Left renal pelvis (tissue), 4 donors: ENCODE measurements around the gene CALML4. TPM values are rescaled to one million over a fixed set of nuclear protein-coding genes. Genes with fewer than 3 reads are reported as not detected.
"Not testable (repeated sequence)": the region's sequence is repeated elsewhere in the genome, so short reads cannot be mapped to it uniquely, and the experiment has no call there.

ENCODE experiments used
- DNase-seq, 4 donors: peaks; one replicate each; pipeline ENCODE4 v3.0.0-alpha.2; 2013; ENCODE audit warnings: low read depth in 4 of 4, low spot score in 3 of 4
- polyA plus RNA-seq, 4 donors: library from polyadenylated mRNA; unstranded; fragments of 120-200 nt; gene quantifications; one replicate each; pipeline ENCODE4 v1.2.1, GENCODE V29; 2013; ENCODE audit not compliant: insufficient read length in 4 of 4

The CALML4 gene
- polyA plus RNA-seq, 4 donors = 12.8 to 40.6 (median 30.3) TPM

DNA sequence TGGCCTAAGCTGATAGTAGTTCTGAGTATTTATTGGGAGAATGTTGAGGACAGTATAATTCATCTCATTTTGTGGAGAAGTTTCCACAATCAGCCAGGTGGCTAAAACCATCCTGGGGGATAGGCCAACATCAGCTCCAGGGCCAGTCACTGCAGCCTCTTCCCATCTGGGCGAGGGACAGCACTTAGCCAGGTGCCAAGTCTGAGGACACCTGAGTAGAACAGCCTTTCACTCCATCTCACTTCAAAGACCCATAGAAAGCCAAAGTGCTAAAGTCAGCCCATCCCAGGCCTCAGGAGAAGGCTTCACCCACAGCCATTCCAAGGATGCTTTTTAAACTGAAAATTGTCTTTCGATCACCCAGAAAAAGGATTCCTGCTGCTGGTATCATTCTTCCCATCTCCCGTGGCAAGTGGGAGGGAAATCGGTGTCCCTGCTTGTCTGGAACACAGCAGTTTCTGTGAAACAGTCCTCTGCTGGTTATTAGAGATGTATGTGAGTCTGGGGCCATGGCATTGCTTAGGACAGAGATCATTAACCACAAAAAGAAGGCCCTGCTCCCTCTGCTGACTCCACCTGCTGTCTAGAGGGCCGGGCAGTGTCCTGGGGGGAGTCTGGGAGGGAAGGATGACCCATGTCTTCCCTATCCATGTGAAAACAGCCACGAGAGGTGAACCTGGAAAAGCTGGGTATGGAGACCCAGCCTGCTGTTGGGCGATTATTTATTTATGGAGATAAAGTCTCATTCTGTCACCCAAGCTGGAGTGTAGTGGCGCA is 9.6 kb downstream of the CALML4 start:
- no peak for DNase-seq

DNA sequence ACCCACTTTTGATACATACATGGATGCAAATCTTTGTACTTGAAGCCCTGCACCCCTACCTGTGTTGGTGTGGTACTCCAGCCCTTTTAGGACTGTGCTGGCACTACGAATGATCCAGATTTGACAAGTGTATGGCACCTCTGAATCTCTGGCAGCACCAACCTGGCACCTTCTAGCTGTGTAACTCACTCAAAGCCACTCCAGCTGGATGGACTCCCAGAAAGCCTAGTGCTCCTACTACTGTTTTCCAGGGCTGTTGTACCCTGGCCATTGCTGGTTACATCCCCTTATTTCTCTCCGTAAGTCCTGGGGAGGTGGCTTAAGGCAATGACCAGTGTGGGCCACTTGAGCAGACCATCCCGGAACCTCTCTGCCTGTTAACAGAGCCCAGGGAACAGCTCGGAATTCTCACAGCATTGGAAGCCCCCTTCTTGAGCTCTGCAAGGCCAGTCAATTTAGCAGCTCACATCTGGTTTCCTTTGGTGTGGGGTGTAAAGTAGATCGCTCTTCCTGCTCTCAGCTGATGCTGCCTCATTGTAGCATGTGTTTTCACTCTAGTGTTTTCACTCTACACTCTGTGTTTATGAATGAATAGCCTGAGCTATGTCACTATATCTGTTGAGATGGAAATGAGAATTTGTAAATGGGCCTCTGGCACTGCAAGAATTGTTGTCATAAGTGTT is 12.2 kb downstream of the CALML4 start:
- DNase-seq = no peak

DNA sequence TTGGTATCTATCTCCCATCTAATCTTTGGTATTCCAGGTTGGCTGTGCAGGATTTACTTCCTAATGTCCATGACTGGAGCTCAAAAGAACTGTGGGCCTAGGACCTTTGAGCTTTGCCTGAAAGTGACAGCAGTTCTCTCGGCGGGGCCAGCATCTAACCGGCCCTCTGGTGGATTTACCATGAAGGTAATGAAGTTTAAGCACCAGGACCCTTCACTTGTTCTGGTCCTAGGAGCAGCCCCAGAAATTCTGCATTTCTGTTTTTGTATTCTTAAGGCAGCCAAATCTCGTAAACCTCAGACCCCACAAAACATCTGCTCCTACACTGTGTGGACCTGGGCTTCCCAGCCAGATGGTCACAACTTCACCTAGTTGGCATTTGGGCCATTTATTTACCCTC is 13.0 kb downstream of the CALML4 start:
- DNase-seq = no peak

DNA sequence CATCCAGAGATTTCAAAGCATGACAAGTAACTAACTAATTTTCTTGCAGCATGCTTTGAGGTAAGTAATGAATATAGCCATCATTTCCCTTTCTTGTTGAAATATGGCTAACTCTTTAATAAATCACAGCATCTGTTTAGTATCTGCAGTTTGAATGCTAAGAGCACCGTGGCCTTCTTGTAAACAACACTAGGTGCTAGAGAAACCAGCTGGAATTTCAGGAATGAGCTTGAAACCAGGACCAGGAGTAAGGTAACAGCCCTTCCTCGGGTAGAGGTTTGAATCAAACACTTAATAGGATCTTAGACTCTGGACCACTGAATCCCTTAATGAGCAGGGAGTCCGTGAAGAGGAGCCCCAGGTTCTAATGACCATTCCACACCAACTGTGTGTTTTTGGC is 13.6 kb downstream of the CALML4 start:
- no peak for DNase-seq

DNA sequence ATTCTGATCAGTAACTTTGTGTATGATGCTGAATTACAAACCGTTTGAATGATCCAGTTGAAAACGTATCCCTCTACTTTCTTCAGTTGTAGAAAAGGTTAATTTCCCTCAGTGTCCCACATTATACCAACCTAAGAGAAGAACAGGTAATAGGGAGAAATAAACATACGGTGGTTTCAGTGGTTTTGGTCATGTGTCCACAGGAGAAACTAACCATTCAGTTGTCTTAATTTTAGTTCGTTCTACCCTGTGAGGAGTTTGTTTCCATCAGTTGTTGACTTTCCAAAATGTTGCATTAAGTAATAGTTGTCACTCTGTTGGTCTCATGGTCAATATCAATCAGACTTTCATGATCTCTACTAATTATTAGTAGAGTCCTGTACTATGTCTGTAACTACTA is 15.1 kb downstream of the CALML4 start:
- DNase-seq = no peak

DNA sequence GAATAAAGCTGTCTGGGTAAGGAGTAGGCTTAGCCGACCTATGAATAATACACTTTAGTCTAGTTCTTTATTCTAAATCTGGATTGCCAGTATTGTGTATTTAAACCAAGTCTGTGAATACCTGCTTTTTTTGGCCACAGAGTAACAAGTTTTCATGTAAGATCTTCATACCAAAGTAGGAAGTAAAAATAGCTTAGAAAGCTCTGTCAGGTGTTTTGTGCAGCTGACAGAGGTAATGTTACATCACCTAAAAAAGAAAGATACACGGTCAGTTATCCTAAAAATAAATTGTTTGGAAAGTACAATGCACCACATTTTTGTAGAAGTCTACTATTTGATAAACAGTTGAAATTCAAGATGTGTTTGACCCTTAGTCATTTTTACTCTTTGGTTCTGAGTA is 16.5 kb downstream of the CALML4 start:
- DNase-seq = no peak

DNA sequence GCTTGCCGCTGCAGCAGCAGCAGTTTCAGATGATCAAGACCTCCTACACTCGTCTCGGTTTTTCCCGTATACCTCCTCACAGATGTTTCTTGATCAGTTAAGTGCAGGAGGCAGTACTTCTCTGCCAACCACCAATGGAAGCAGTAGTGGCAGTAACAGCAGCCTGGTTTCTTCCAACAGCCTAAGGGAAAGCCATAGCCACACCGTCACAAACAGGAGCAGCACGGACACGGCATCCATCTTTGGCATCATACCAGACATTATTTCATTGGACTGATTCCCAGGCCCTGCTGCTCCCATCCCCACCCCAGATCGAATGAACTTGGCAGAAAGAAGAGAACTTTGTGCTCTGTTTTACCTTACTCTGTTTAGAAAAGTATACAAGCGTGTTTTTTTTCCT is 17.6 kb downstream of the CALML4 start:
- no peak for DNase-seq

DNA sequence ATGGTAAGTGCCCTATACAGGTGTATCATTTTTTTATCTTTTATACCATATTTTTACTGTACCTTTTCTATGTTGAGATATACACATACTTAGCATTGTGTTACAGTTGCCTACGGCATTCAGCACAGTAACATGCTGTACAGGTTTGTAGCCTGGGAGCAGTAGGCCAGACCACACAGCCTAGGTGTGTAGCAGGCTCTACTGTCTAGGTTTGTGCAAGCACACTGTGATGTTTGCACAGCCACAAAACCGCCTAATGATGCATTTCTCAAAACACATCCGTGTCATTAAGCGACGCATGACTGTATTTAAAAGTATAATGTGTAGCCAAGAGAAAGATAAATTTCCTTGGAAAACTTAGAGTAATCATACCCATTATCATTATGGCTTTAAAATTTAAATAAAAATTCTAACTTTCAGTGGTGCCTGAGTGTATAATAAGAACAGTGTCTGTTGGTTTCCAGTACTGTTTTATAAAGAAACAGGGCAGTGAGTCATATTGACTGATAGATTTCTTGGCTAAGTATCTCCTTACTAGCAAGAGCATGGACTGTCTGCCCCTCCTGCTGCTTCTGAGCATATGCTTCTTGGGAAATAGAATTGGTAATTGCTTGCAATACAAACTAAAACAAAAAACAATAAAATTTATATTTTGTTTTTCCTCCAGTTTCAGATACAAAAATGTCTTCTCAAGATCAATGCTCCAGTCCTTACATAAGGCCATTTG is 18.3 kb downstream of the CALML4 start:
- DNase-seq = no peak

DNA sequence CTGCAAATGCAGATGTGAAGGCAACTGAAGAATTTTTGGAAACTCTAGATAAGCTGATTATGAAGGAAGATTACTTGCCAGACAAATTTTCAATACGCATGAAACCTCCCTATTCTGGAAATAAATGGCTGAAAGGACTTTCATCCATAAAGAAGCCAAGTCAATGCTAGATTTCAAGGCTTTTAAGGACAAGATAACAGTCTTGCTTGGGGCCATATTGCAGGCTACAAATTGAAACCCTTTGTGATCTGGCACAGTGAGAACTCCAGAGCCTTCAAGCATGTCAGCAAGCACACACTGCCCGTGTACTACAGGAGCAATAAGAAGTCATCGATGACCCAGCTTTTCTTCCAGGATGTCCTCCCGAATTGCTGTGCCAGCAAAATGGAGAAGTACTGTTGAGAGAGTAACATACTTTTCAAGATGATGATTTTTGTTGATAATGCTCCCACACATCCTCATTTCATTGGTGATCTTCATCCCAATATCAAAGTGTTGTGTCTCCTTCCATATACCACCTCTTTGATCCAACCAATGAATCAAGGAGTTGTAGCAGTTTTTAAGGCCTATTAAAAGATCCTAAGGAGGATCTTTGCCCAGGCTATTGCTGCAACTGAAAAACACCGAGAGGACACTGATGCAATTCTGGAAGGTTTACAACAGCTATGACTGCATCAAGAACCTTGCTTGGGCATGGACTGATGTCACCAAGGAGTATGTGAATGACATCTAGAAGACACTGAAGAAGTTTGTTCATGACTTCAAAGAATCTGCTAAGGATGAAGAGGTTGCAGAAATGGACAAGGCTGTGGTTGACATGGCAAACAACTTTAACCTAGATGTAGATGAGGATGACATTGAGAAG is 20.3 kb downstream of the CALML4 start:
- no peak for DNase-seq

DNA sequence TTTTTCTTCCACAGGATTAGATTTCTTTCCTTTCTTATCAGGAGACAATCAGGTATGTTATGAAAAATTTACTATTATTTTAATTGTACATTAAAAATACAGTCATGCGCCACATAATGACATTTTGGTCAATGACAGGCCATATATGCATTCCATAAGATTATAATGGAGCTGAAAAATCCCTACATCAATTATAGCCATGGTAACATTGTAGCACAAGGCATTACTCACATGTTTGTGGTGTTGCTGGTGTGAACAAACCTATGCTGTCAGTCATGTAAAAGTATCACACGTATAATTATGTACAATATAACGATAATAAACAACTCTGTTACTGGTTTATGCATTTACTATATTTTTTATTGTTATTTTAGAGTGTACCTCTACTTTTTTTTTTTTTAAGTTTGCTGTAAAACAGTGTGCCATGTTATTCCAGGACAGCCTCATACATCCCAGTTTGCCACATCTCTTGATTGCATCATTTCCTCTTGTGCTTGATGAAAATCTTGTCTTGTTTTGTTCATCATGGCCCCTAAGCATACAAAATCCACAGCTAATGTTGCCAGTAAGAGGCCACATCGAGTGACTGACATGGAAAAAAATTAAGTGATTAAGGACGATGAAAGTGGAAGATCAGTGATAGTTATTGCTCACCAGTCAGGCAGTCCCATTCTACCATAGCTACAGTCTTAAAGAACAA is 21.4 kb downstream of the CALML4 start:
- no peak for DNase-seq

DNA sequence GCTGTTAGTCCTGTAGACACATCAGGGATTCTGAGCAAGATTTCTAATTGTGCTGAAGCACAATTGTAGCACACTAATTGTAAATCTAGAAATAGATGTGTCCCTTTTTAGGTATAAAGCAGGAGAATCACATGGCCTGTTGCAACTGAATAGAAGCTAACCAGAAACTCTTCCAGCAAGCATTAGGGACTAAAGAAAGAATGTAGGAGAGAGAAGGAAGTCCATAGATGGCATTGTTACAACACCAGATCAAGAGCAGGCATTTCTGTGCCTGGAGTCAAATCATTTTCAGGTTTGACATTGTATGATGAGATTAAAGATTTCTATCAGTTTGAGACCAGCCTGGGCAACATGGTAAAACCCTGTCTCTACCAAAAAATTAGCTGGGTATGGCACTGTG is 27.4 kb downstream of the CALML4 start:
- DNase-seq = no peak

DNA sequence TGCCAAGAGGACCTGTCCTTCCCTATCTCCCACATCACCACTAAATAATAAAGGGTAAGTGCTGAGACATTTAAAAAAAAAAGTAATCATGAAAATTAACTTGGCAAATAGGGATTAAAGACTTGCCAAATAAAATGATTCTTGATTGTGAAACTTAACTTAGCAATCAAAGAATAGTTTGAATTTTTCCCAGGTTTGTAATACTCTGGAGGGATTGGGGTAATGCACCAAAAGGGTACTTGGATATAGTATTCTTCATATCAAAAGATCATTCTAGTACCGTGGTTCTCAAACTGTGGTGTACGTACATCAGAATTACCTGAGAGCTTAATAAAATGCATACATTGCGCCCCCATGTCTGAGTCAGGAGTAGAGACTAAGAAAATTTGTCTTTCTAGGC is 28.5 kb downstream of the CALML4 start:
- no peak for DNase-seq

DNA sequence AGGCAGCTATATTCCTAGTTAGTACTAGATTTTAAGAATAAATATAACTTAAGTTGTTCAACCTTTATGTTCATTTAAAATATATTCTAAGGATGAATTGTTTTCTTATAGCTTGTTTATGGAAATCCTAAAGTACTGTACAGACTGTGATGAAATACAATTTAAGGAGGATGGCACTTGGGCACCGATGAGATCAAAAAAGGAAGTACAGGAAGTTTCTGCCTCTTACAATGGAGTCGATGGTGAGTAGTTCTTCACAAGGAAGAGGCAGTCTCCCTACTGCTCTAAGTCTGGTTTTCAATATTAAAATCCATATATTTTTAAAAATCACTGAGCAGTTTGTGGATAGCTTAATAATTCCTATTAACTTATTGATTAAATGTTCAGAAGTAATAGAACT is 29.6 kb downstream of the CALML4 start:
- DNase-seq = no peak

DNA sequence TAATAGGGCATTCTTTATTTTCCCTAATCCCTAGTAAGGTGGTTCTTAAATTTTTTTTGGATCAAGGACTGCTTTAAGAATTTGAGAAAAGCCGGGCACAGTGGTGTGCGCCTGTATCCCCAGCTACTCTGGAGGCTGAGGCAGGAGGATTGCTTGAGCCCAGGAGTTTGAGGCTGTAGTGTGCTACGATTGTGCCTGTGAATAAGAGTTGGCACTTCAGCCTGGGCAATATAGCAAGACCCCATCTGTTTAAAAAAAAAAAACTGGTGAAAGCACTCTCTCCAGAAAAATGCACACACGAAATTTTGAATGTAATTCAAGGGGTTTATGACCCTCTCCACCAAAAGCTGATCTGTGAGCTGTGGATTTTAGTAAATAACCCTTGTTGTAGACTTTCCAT is 32.0 kb downstream of the CALML4 start:
- DNase-seq = no peak

DNA sequence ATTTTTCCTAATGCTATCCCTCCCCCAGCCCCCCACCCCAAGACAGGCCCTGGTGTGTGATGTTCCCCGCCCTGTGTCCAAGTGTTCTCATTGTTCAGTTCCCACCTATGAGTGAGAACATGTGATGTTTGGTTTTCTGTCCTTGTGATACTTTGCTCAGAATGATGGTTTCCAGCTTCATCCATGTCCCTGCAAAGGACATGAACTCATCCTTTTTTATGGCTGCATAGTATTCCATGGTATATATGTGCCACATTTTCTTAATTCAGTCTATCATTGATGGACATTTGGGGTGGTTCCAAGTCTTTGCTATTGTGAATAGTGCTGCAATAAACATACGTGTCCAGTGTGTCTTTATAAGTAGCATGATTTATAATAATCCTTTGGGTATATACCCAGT is 33.1 kb downstream of the CALML4 start:
- DNase-seq = not testable (repeated sequence)

DNA sequence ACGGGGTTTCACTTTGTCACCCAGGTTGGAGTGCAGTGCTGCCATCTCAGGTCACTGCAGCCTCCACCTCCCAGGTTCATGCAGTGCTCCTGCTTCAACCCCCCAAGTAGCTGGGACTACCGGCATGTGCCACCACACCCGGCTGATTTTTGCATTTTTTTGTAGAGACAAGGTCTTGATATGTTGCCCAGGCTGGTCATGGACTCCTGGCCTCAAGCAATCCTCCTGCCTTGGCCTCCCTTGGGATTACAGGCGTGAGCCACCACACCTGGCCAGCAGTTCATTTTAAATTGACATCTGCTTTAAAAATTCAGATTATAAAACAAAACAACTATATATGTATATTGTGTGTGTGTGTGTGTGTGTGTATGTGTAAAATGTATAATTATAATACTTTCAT is 38.3 kb downstream of the CALML4 start:
- no peak for DNase-seq

DNA sequence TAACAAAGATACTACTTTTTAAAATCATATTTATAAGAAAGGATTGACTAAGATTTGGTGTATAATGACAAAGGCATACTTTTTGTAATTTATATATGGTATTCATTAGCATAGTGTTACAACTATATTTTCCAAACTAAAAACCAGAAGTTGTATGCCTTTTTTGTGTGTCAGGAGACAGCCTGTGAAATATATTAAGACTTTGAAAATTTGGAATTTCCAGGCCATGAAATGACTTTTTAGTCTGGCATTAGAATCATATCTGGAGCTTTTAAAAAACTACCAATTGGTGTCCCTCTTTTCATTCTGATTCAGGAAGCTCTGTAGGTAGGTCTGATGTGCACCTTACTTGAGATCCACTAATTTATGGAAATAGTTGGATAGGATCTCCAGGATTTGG is 41.9 kb downstream of the CALML4 start:
- DNase-seq = no peak

DNA sequence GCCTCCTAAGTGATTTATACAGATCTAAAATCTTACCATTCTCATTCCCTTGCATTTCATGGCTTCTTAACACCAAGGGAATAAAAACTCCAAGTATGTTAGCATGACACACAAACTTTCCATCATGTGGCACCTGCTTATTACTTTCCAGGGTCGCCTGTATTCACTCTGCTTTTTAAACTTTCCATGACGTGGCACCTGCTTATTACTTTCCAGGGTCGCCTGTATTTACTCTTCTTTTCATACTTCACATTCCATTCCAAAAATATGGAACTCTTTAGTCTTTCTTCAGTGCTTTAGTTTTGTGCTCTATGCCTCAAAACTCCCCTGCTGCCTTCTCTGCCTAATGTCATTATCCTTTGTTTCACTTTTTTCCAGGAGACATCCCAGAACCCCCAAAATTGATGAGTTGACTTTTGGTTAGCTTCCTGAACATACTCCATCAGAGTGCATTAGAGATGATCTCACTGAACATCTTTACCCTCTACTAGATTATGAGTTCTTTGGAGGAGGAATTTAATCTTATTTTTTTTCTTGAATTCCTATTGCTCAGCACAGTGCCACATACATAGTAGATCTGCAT is 47.0 kb downstream of the CALML4 start:
- no peak for DNase-seq

DNA sequence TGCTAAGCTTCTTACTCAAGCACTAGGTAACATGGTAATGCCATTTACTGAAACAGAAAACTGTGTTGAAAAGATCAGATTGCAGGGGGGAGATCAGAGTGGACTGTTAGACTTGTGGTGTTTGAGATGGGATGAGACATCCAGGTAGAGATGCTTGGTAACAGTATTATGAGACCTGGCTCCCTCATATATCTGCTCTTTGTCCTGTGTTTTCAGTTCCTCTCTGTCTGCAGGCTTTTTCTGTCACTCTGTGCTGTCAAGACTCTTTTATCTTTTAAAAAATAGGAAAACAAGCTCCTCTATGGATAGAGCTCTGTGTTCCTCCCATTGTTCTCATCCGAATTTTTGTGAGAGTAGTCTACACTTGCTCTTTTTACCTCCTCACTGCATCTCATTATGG is 48.1 kb downstream of the CALML4 start:
- no peak for DNase-seq
